K562 (cell line): Measurements from ENCODE around the gene PALM3. TPM values are rescaled to one million over a fixed set of nuclear protein-coding genes. Genes with fewer than 3 reads are reported as not detected.

Experiments used
- ARID2 ChIP-seq: fragments of 450-650 bp; IDR thresholded peaks from 2 replicates; pipeline ENCODE4 v1.6.1; 2017; ENCODE audit warnings: antibody characterized with exemption, mild to moderate bottlenecking
- BHLHE40 ChIP-seq: IDR thresholded peaks from 2 replicates; pipeline ENCODE4 v1.6.1; 2011; ENCODE audit warnings: low read length, improper control_type of control experiment
- CBFA2T2 ChIP-seq: fragments of 450-650 bp; conservative IDR thresholded peaks from 2 replicates; pipeline ENCODE4 v1.6.1; 2017; ENCODE audit warnings: mild to moderate bottlenecking
- DPF2 ChIP-seq: fragments of 450-650 bp; IDR thresholded peaks from 2 replicates; pipeline ENCODE4 v1.6.1; 2016
- GTF2F1 ChIP-seq: IDR thresholded peaks from 2 replicates; pipeline ENCODE4 v1.6.1; 2011; ENCODE audit warnings: low read depth, low read length, improper control_type of control experiment
- MED1 ChIP-seq: sonication (generic); formaldehyde crosslinking; IDR thresholded peaks from 2 replicates; pipeline ENCODE4 v1.8.1; 2023; ENCODE audit warnings: missing genetic modification reagents, borderline replicate concordance
- MEF2D ChIP-seq: conservative IDR thresholded peaks from 2 replicates; pipeline ENCODE4 v1.6.1; 2016; ENCODE audit warnings: low read depth, missing genetic modification characterization, missing compliant biosample characterization
- SREBF1 ChIP-seq: fragments of 150-350 bp; IDR thresholded peaks from 2 replicates; pipeline ENCODE4 v1.6.1; 2014; ENCODE audit warnings: antibody characterized with exemption, low read depth, low read length, borderline replicate concordance
- ZBTB7A ChIP-seq: IDR thresholded peaks from 2 replicates; pipeline ENCODE4 v1.6.1; 2011; ENCODE audit warnings: low read depth, mild to moderate bottlenecking, low read length, moderate library complexity, borderline replicate concordance; ENCODE audit not compliant: control insufficient read depth
- ZKSCAN3 ChIP-seq: fragments of 250-450 bp; sonication (Bioruptor Pico); IDR thresholded peaks from 2 replicates; pipeline ENCODE4 v1.4.0; 2020
- ZNF140 ChIP-seq: fragments of 250-450 bp; sonication (Bioruptor Pico); IDR thresholded peaks from 2 replicates; pipeline ENCODE4 v1.8.0; 2021; ENCODE audit warnings: moderate library complexity, mild to moderate bottlenecking, inconsistent platforms
- ZNF280A ChIP-seq: fragments of 450-650 bp; IDR thresholded peaks from 2 replicates; pipeline ENCODE4 v1.6.1; 2018; ENCODE audit warnings: mild to moderate bottlenecking, low read depth; ENCODE audit not compliant: partially characterized antibody
- ZNF282 ChIP-seq: sonication (generic); formaldehyde crosslinking; IDR thresholded peaks from 2 replicates; pipeline ENCODE4 v1.8.1; 2023; ENCODE audit warnings: missing genetic modification reagents
- ZNF609 ChIP-seq: sonication (generic); formaldehyde crosslinking; IDR thresholded peaks from 2 replicates; pipeline ENCODE4 v1.8.1; 2023; ENCODE audit warnings: missing genetic modification reagents, mild to moderate bottlenecking, borderline replicate concordance
- ZNF785 ChIP-seq: fragments of 250-450 bp; sonication (Bioruptor Pico); IDR thresholded peaks from 2 replicates; pipeline ENCODE4 v1.4.0; 2020; ENCODE audit warnings: mild to moderate bottlenecking
- polyA plus RNA-seq, 8 experiments: library from polyadenylated mRNA; depleted of rRNA in 4 of 8; stranded (reverse) in 5 of 8; unstranded in 3 of 8; fragments of >200 nt; fragmentation: Nextera tagmentation in 2 of 8; fragmentation: Illumina TruSeq in 1 of 8; extraction: Ambion mirVana in 2 of 8; extraction: Trizol in 1 of 8; gene quantifications; 2 replicates each; pipeline versions ENCODE4 v1.2.1 to v1.2.3, GENCODE V29; 2011 to 2014; ENCODE audit warnings: inconsistent platforms in 1 of 8, missing spikeins in 1 of 8
- total RNA-seq, 7 experiments: library from RNA; depleted of rRNA in 6 of 7; stranded (reverse); fragments of >200 nt in 6 of 7; fragmentation: Illumina TruSeq in 2 of 7; extraction: Trizol in 2 of 7; gene quantifications; 2 replicates each; pipeline versions ENCODE4 v1.2.1 to v1.2.3, GENCODE V29; 2011 to 2021; ENCODE audit warnings: low replicate concordance in 1 of 7
- TF ChIP-seq, protein P1 (sequence below): fragments of 150-350 bp; conservative IDR thresholded peaks from 2 replicates; pipeline ENCODE4 v1.6.1; 2014; ENCODE audit warnings: low read length

PALM3 gene
- total and polyA plus RNA-seq, 9 of the 15 experiments (the other 6 are each of a cell fraction or from before 2014, with no cell fraction given): 0.07 to 9.3 (median 3.3) TPM

DNA sequence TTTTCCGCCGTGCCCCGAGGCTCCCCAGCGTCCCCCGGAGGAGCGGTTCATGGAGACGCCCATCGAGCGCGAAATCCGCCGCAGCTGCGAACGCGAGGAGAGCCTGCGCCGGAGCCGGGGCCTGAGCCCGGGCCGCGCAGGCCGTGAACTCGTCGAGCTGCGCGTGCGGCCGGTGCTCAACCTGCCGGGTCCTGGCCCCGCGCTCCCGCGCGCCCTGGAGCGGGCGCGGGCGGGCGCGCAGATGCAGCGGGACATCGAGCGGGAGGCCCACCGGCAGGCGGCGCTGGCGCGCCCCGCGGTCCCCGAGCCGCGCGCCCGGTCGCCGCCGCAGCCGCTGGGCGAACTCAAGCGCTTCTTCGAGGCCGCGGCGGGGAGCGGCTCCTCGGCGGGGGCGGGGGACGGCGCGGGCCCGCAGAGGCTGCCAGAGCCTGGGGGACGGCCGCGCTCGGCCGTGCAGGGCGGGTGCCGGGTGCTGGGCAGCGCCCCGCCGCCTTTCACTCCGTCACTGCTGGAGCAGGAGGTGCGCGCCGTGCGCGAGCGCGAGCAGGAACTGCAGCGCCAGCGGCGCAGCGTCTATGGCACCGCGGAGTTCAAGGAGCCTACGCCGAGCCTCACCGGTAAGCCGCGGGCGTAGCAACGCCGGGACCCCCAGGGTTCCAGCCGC is 11.5 kb upstream of the PALM3 start (continued):
- TF ChIP-seq, protein P1, sequence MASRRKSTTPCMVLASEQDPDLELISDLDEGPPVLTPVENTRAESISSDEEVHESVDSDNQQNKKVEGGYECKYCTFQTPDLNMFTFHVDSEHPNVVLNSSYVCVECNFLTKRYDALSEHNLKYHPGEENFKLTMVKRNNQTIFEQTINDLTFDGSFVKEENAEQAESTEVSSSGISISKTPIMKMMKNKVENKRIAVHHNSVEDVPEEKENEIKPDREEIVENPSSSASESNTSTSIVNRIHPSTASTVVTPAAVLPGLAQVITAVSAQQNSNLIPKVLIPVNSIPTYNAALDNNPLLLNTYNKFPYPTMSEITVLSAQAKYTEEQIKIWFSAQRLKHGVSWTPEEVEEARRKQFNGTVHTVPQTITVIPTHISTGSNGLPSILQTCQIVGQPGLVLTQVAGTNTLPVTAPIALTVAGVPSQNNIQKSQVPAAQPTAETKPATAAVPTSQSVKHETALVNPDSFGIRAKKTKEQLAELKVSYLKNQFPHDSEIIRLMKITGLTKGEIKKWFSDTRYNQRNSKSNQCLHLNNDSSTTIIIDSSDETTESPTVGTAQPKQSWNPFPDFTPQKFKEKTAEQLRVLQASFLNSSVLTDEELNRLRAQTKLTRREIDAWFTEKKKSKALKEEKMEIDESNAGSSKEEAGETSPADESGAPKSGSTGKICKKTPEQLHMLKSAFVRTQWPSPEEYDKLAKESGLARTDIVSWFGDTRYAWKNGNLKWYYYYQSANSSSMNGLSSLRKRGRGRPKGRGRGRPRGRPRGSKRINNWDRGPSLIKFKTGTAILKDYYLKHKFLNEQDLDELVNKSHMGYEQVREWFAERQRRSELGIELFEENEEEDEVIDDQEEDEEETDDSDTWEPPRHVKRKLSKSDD: no peak
- TF ChIP-seq ZBTB7A (peak; percentile 76; the same call in 1 of the 2 replicates), MED1 (CRISPR knock-in tag) (no peak), ZNF140 (CRISPR knock-in tag) (no peak), ZKSCAN3 (CRISPR knock-in tag) (no peak), GTF2F1 (no peak), ZNF609 (CRISPR knock-in tag) (no peak), ZNF280A (no peak), ARID2 (no peak), ZNF282 (CRISPR knock-in tag) (no peak; the same call in 1 of the 2 replicates), SREBF1 (no peak), BHLHE40 (no peak), MEF2D (tag) (no peak), CBFA2T2 (no peak), ZNF785 (CRISPR knock-in tag) (no peak), DPF2 (no peak)
